NCI-H226 (cell line): ENCODE results near the gene PCDH9.
"Not testable (repeated sequence)": the region's sequence is repeated elsewhere in the genome, so short reads cannot be mapped to it uniquely, and the experiment has no call there.

Source experiments
- DNase-seq: peaks from one replicate; pipeline ENCODE4 v3.0.0-alpha.2; 2015

The PCDH9 gene

GRCh38 chr13:66635526-66635925, 594.6 kb downstream of the PCDH9 start:
- DNase-seq, result peak; percentile 82

GRCh38 chr13:66634384-66634783, 595.8 kb downstream of the PCDH9 start:
- DNase-seq, result no peak

- DNase-seq, result no peak
These were observed 602.6 kb downstream of the PCDH9 start for GRCh38 chr13:66627512-66627911.

- no peak for DNase-seq
These were observed 605.8 kb downstream of the PCDH9 start for GRCh38 chr13:66624302-66624701.

- DNase-seq, result no peak
These were observed 606.9 kb downstream of the PCDH9 start for GRCh38 chr13:66623129-66623820.

- not testable (repeated sequence) for DNase-seq
These were observed 608.2 kb downstream of the PCDH9 start for GRCh38 chr13:66621906-66622447.

GRCh38 chr13:66618702-66619101, 611.4 kb downstream of the PCDH9 start:
- no peak for DNase-seq

GRCh38 chr13:66617786-66618185, 612.4 kb downstream of the PCDH9 start:
- no peak for DNase-seq

- no peak for DNase-seq
These were observed 617.2 kb downstream of the PCDH9 start for GRCh38 chr13:66612983-66613382.

- DNase-seq, result peak; percentile 70
These were observed 643.6 kb downstream of the PCDH9 start for GRCh38 chr13:66586489-66586888.

GRCh38 chr13:66585669-66586203, 644.4 kb downstream of the PCDH9 start:
- peak; percentile 29 for DNase-seq

GRCh38 chr13:66581675-66582074, 648.5 kb downstream of the PCDH9 start:
- DNase-seq, result no peak

GRCh38 chr13:66578305-66578704, 651.8 kb downstream of the PCDH9 start:
- no peak for DNase-seq

GRCh38 chr13:66577358-66577757, 652.8 kb downstream of the PCDH9 start:
- no peak for DNase-seq

- no peak for DNase-seq
These were observed 653.8 kb downstream of the PCDH9 start for GRCh38 chr13:66576381-66576780.

GRCh38 chr13:66574606-66575005, 655.5 kb downstream of the PCDH9 start:
- no peak for DNase-seq

GRCh38 chr13:66567899-66568612, 662.1 kb downstream of the PCDH9 start:
- peak; percentile 24 for DNase-seq

- no peak for DNase-seq
These were observed 664.9 kb downstream of the PCDH9 start for GRCh38 chr13:66565279-66565678.

- DNase-seq, result no peak
These were observed 667.1 kb downstream of the PCDH9 start for GRCh38 chr13:66563076-66563475.

GRCh38 chr13:66562054-66562453, 668.1 kb downstream of the PCDH9 start:
- no peak for DNase-seq

- DNase-seq, result no peak
These were observed 669.1 kb downstream of the PCDH9 start for GRCh38 chr13:66560991-66561390.

GRCh38 chr13:66560189-66560588, 669.9 kb downstream of the PCDH9 start:
- peak; percentile 2 for DNase-seq

- no peak for DNase-seq
These were observed 671.0 kb downstream of the PCDH9 start for GRCh38 chr13:66559093-66559492.

GRCh38 chr13:66558506-66558905, 671.6 kb downstream of the PCDH9 start:
- DNase-seq, result no peak
